HCT116 (cell line): ENCODE results near the gene TRAPPC1. TPM values are rescaled to one million over a fixed set of nuclear protein-coding genes. Genes with fewer than 3 reads are reported as not detected.

ENCODE experiments used
- ATAC-seq: fragments of 200-7000 bp; cut with Tn5 transposase; 2 replicates; pipeline ENCODE4 v1.9.1; 2020; ENCODE audit warnings: mild to moderate bottlenecking, moderate library complexity
- BruUV-seq: library from RNA; stranded (reverse); fragments of 400-500 nt; replicated peaks from 2 replicates; lab custom pipeline; 2021; lab: Mats Ljungman, UMichigan
- CTCF ChIA-PET: fragments of 300-600 bp; sonication (Branson Sonifier 250); formaldehyde crosslinking; loops from one replicate; lab custom pipeline; 2021; ENCODE audit warnings: antibody characterized with exemption; lab: Charles Lee
- POLR2A ChIA-PET: fragments of 300-600, 350-600 bp; sonication (Branson Sonifier 250); formaldehyde crosslinking; loops from one replicate; lab custom pipeline; 2021; ENCODE audit warnings: antibody characterized with exemption; lab: Charles Lee
- RAD21 ChIA-PET, 2 experiments: fragments of 300-600 bp; sonication (Branson Sonifier 250); formaldehyde crosslinking; loops; one replicate each; lab custom pipeline; 2023; ENCODE audit warnings: low total read pairs in 2 of 2; ENCODE audit not compliant: uncharacterized antibody in 2 of 2, unreplicated experiment in 2 of 2, low non-redundant PET in 1 of 2; lab: Charles Lee
- DNase-seq: peaks from one replicate; pipeline ENCODE4 v3.0.0-alpha.2; 2010; ENCODE audit warnings: low read depth, low spot score
- H2AFZ ChIP-seq: fragments of 200-600 bp; shearing (Covaris generic), sonication (generic); 2 replicates; pipeline ENCODE4 v1.6.1; 2017; ENCODE audit warnings: low read depth, mixed run types, mixed read lengths, antibody characterized with exemption, low read length; ENCODE audit not compliant: poor library complexity, severe bottlenecking
- H3K27ac ChIP-seq: 2 replicates; pipeline ENCODE4 v1.5.1; 2012; ENCODE audit warnings: low read depth, low read length
- H3K27me3 ChIP-seq: fragments of 200-600 bp; sonication (generic); 2 replicates; pipeline ENCODE4 v1.6.1; 2016; ENCODE audit warnings: mixed run types, low read length, mixed read lengths; ENCODE audit not compliant: insufficient read depth
- H3K36me3 ChIP-seq, 2 experiments: fragments of 200-500 bp in 1 of 2; fragments of 200-600 bp in 1 of 2; sonication (Bioruptor generic) in 1 of 2; sonication (generic) in 1 of 2; 2 replicates each; pipeline versions ENCODE4 v1.5.1 to v1.6.1; 2014 to 2016; ENCODE audit warnings: low read length in 2 of 2, inconsistent platforms in 1 of 2, mixed read lengths in 1 of 2, mixed run types in 1 of 2; ENCODE audit not compliant: insufficient read depth in 2 of 2, control insufficient read depth in 1 of 2
- H3K4me1 ChIP-seq, 2 experiments: fragments of 200-600 bp in 1 of 2; sonication (generic) in 1 of 2; 2 replicates each; pipeline versions ENCODE4 v1.5.1 to v1.6.1; 2012 to 2017; ENCODE audit warnings: low read length in 2 of 2, inconsistent platforms in 1 of 2, mild to moderate bottlenecking in 1 of 2, mixed read lengths in 1 of 2, mixed run types in 1 of 2, moderate library complexity in 1 of 2; ENCODE audit not compliant: insufficient read depth in 2 of 2, control insufficient read depth in 1 of 2
- H3K4me2 ChIP-seq: fragments of 200-600 bp; sonication (generic); 2 replicates; pipeline ENCODE4 v1.6.1; 2017; ENCODE audit warnings: mixed run types, low read length, mixed read lengths
- H3K4me3 ChIP-seq, 2 experiments: fragments of 200-600 bp in 1 of 2; sonication (generic) in 1 of 2; replicated peaks in 1 of 2; 2 replicates each; pipeline ENCODE4 v1.5.1; 2011 to 2016; ENCODE audit warnings: low read length in 2 of 2, control low read depth in 1 of 2, low read depth in 1 of 2, mild to moderate bottlenecking in 1 of 2, mixed read lengths in 1 of 2, mixed run types in 1 of 2
- H3K79me2 ChIP-seq: fragments of 200-600 bp; sonication (generic); 2 replicates; pipeline ENCODE4 v1.6.1; 2017; ENCODE audit warnings: mild to moderate bottlenecking, mixed run types, low read length, moderate library complexity, mixed read lengths; ENCODE audit not compliant: insufficient read depth
- H3K9ac ChIP-seq: fragments of 200-600 bp; sonication (generic); 2 replicates; pipeline ENCODE4 v1.6.1; 2016; ENCODE audit warnings: low read length, mixed read lengths
- H3K9me2 ChIP-seq: fragments of 200-600 bp; sonication (generic), shearing (Covaris generic); 2 replicates; pipeline ENCODE4 v1.6.1; 2017; ENCODE audit warnings: mixed run types, mild to moderate bottlenecking, moderate library complexity; ENCODE audit not compliant: insufficient read depth
- H3K9me3 ChIP-seq, 2 experiments: fragments of 200-500 bp in 1 of 2; fragments of 200-600 bp in 1 of 2; sonication (Bioruptor generic) in 1 of 2; sonication (generic) in 1 of 2; 2 replicates each; pipeline ENCODE4 v1.6.1; 2014 to 2017; ENCODE audit warnings: low read length in 2 of 2, mixed read lengths in 2 of 2, inconsistent platforms in 1 of 2, low read depth in 1 of 2, mild to moderate bottlenecking in 1 of 2, mixed run types in 1 of 2, moderate library complexity in 1 of 2; ENCODE audit not compliant: control insufficient read depth in 1 of 2, insufficient read depth in 1 of 2
- H4K20me1 ChIP-seq: fragments of 200-600 bp; sonication (generic), shearing (Covaris generic); 2 replicates; pipeline ENCODE4 v1.6.1; 2017; ENCODE audit warnings: mixed run types, mild to moderate bottlenecking, moderate library complexity; ENCODE audit not compliant: insufficient read depth
- CBX3 ChIP-seq: IDR thresholded peaks from 2 replicates; pipeline ENCODE4 v1.6.1; 2012; ENCODE audit warnings: low read depth
- CEBPB ChIP-seq: IDR thresholded peaks from 2 replicates; pipeline ENCODE4 v1.6.1; 2012; ENCODE audit warnings: low read depth
- EGR1 ChIP-seq: IDR thresholded peaks from 2 replicates; pipeline ENCODE4 v1.6.1; 2012; ENCODE audit warnings: low read depth
- ELF1 ChIP-seq: IDR thresholded peaks from 2 replicates; pipeline ENCODE4 v1.6.1; 2012; ENCODE audit warnings: low read depth, borderline replicate concordance
- EZH2phosphoT487 ChIP-seq: fragments of 200-600 bp; IDR thresholded peaks from 2 replicates; pipeline ENCODE4 v1.6.1; 2018; ENCODE audit warnings: antibody characterized with exemption, borderline replicate concordance
- JUND ChIP-seq: IDR thresholded peaks from 2 replicates; pipeline ENCODE4 v1.6.1; 2012
- POLR2A ChIP-seq: IDR thresholded peaks from 2 replicates; pipeline ENCODE4 v1.7.0; 2011; ENCODE audit warnings: borderline replicate concordance; ENCODE audit not compliant: insufficient read depth, insufficient read length; ENCODE audit errors: extremely low read depth
- RAD21 ChIP-seq: IDR thresholded peaks from 2 replicates; pipeline ENCODE4 v1.6.1; 2012; ENCODE audit warnings: low read depth, mild to moderate bottlenecking
- SIN3A ChIP-seq: IDR thresholded peaks from 2 replicates; pipeline ENCODE4 v1.6.1; 2012; ENCODE audit warnings: low read depth
- SP1 ChIP-seq: IDR thresholded peaks from 2 replicates; pipeline ENCODE4 v1.6.1; 2012; ENCODE audit warnings: low read depth
- TCF7L2 ChIP-seq: IDR thresholded peaks from 2 replicates; pipeline ENCODE4 v1.7.0; 2011; ENCODE audit warnings: borderline replicate concordance, inconsistent platforms; ENCODE audit not compliant: insufficient read depth, insufficient read length; ENCODE audit errors: extremely low read depth
- ZFX ChIP-seq: fragments of 450-650 bp; IDR thresholded peaks from 2 replicates; pipeline ENCODE4 v1.6.1; 2017
- ZNF274 ChIP-seq: fragments of 200-500 bp; sonication (Bioruptor generic); IDR thresholded peaks from 2 replicates; pipeline ENCODE4 v1.6.1; 2014; ENCODE audit warnings: mild to moderate bottlenecking, low read depth, low read length, inconsistent platforms
- intact Hi-C: fragments of 100-400 bp; cut with micrococcal nuclease; formaldehyde crosslinking; loops from 2 replicates; pipeline ENCODE4 v1.10.0; 2022
- total RNA-seq: library from RNA; stranded (reverse); gene quantifications from one replicate; pipeline ENCODE4 v1.2.1, GENCODE V29; 2021; ENCODE audit not compliant: unreplicated experiment
- TF ChIP-seq, protein P1 (sequence below), 3 experiments: fragments of 200-600 bp in 1 of 3; sonication (generic) in 1 of 3; IDR thresholded peaks in 2 of 3; conservative IDR thresholded peaks in 1 of 3; 2 replicates each; pipeline ENCODE4 v1.5.1; 2012 to 2017; ENCODE audit warnings: low read depth in 2 of 3, low read length in 2 of 3, antibody characterized with exemption in 1 of 3, borderline replicate concordance in 1 of 3, control low read depth in 1 of 3, mild to moderate bottlenecking in 1 of 3, mixed read lengths in 1 of 3, mixed run types in 1 of 3, moderate library complexity in 1 of 3; ENCODE audit not compliant: insufficient read depth in 1 of 3
- TF ChIP-seq, protein P2 (sequence below): IDR thresholded peaks from 2 replicates; pipeline ENCODE4 v1.6.1; 2012
- TF ChIP-seq, protein P3 (sequence below): IDR thresholded peaks from 2 replicates; pipeline ENCODE4 v1.6.1; 2011; ENCODE audit warnings: mild to moderate bottlenecking, low read length, moderate library complexity; ENCODE audit not compliant: insufficient replicate concordance; ENCODE audit errors: extremely low read depth
- TF ChIP-seq, protein P4 (sequence below): IDR thresholded peaks from 2 replicates; pipeline ENCODE4 v1.6.1; 2012; ENCODE audit warnings: low read depth
- TF ChIP-seq, protein P5 (sequence below): IDR thresholded peaks from 2 replicates; pipeline ENCODE4 v1.6.1; 2012

The TRAPPC1 gene
- total RNA-seq, 1 experiment from 2014 or later: 123 TPM

DNA sequence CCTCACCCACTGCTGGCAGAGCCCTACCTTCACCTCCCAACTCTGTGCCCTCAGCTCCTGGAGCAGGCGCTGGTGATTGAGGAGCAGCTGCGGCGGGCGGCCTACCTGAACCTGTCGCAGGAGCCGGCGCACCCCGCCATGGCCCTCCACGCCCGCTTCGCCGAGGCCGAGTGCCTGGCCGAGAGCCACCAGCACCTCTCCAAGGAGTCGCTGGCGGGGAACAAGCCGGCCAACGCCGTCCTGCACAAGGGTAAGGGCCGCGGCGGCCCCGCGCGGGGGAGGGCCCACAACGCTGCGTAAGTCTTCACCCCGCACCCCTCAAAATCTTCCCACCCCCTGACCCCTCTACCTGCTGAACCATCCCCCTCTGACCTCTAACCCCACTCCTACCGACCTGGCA lies 22.7 kb downstream of the TRAPPC1 start:
- RAD21 ChIA-PET: no interaction called here
- DNase-seq (no peak), ATAC-seq (no peak)
- Histone ChIP-seq H3K36me3 (peaks cover 11 to 31% of the 10 kb centered on the region in 2 experiments; a peak in 3 of 4 replicates), H3K9ac (no peak overlapping the region), H3K27ac (no peak overlapping the region), H3K9me2 (no peaks in the 10 kb centered on the region), H3K4me2 (no peak overlapping the region), H3K4me3 (no peak overlapping the region), H3K27me3 (no peaks in the 10 kb centered on the region), H3K9me3 (no peaks in the 10 kb centered on the region), H2AFZ (no peak overlapping the region), H3K4me1 (peaks cover 0 to 8% of the 10 kb centered on the region in 2 experiments; a peak in 2 of 4 replicates), H4K20me1 (no peaks in the 10 kb centered on the region), H3K79me2 (no peaks in the 10 kb centered on the region)
- TF ChIP-seq, protein P1, sequence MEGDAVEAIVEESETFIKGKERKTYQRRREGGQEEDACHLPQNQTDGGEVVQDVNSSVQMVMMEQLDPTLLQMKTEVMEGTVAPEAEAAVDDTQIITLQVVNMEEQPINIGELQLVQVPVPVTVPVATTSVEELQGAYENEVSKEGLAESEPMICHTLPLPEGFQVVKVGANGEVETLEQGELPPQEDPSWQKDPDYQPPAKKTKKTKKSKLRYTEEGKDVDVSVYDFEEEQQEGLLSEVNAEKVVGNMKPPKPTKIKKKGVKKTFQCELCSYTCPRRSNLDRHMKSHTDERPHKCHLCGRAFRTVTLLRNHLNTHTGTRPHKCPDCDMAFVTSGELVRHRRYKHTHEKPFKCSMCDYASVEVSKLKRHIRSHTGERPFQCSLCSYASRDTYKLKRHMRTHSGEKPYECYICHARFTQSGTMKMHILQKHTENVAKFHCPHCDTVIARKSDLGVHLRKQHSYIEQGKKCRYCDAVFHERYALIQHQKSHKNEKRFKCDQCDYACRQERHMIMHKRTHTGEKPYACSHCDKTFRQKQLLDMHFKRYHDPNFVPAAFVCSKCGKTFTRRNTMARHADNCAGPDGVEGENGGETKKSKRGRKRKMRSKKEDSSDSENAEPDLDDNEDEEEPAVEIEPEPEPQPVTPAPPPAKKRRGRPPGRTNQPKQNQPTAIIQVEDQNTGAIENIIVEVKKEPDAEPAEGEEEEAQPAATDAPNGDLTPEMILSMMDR (IDR thresholded peaks at IDR 0.05 in 2 of 3, conservative IDR thresholded peaks at IDR 0.05 in 1 of 3; ENCODE audit: borderline replicate concordance in 1 of 3, insufficient read depth in 1 of 3, low read depth in 2 of 3, low read length in 2 of 3): no peak
- TF ChIP-seq ZNF274 (no peak), CEBPB (no peak), TCF7L2 (no peak), EGR1 (no peak), JUND (no peak), ZFX (no peak), SP1 (no peak), ELF1 (no peak), EZH2phosphoT487 (no peak), POLR2A (no peak), RAD21 (no peak), CBX3 (no peak), SIN3A (no peak)
- TF ChIP-seq, protein P2, sequence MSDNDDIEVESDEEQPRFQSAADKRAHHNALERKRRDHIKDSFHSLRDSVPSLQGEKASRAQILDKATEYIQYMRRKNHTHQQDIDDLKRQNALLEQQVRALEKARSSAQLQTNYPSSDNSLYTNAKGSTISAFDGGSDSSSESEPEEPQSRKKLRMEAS: no peak
- TF ChIP-seq, protein P3, sequence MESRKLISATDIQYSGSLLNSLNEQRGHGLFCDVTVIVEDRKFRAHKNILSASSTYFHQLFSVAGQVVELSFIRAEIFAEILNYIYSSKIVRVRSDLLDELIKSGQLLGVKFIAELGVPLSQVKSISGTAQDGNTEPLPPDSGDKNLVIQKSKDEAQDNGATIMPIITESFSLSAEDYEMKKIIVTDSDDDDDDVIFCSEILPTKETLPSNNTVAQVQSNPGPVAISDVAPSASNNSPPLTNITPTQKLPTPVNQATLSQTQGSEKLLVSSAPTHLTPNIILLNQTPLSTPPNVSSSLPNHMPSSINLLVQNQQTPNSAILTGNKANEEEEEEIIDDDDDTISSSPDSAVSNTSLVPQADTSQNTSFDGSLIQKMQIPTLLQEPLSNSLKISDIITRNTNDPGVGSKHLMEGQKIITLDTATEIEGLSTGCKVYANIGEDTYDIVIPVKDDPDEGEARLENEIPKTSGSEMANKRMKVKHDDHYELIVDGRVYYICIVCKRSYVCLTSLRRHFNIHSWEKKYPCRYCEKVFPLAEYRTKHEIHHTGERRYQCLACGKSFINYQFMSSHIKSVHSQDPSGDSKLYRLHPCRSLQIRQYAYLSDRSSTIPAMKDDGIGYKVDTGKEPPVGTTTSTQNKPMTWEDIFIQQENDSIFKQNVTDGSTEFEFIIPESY: no peak
- TF ChIP-seq, protein P4, sequence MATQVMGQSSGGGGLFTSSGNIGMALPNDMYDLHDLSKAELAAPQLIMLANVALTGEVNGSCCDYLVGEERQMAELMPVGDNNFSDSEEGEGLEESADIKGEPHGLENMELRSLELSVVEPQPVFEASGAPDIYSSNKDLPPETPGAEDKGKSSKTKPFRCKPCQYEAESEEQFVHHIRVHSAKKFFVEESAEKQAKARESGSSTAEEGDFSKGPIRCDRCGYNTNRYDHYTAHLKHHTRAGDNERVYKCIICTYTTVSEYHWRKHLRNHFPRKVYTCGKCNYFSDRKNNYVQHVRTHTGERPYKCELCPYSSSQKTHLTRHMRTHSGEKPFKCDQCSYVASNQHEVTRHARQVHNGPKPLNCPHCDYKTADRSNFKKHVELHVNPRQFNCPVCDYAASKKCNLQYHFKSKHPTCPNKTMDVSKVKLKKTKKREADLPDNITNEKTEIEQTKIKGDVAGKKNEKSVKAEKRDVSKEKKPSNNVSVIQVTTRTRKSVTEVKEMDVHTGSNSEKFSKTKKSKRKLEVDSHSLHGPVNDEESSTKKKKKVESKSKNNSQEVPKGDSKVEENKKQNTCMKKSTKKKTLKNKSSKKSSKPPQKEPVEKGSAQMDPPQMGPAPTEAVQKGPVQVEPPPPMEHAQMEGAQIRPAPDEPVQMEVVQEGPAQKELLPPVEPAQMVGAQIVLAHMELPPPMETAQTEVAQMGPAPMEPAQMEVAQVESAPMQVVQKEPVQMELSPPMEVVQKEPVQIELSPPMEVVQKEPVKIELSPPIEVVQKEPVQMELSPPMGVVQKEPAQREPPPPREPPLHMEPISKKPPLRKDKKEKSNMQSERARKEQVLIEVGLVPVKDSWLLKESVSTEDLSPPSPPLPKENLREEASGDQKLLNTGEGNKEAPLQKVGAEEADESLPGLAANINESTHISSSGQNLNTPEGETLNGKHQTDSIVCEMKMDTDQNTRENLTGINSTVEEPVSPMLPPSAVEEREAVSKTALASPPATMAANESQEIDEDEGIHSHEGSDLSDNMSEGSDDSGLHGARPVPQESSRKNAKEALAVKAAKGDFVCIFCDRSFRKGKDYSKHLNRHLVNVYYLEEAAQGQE: no peak
- TF ChIP-seq, protein P5, sequence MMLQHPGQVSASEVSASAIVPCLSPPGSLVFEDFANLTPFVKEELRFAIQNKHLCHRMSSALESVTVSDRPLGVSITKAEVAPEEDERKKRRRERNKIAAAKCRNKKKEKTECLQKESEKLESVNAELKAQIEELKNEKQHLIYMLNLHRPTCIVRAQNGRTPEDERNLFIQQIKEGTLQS: no peak
- intact Hi-C loops: no loop called here
- BruUV-seq: no TSS peak
- POLR2A ChIA-PET: no interaction called here
- CTCF ChIA-PET: no interaction called here
